ENCODE measurements around the gene CCDC106. TPM values are rescaled to one million over a fixed set of nuclear protein-coding genes. Genes with fewer than 3 reads are reported as not detected.

Gene CCDC106
- total RNA-seq, 3 donors from 2014 or later (not counting 1 experiment from before 2014, with no cell fraction given), result 2.0 to 3.2 (median 3.2) TPM

GRCh38 chr19:55667511-55667910, 19.5 kb downstream of the CCDC106 start:
- Mint-ChIP-seq H3K36me3 (no peaks in the 10 kb centered on the region), H3K27me3 (ENCODE audit: low read depth in 2 of 2) (no peaks in the 10 kb centered on the region), H3K9me3 (no peaks in the 10 kb centered on the region), H3K4me3 (no peak overlapping the region), H3K4me1 (peaks cover 12 to 37% of the 10 kb centered on the region in 2 donors), H3K27ac (no peak overlapping the region)
- Histone ChIP-seq H3K4me1 (ENCODE audit: control insufficient read depth, insufficient read depth, low read length) (peaks cover 9% of the 10 kb centered on the region), H3K27me3 (ENCODE audit: control insufficient read depth, insufficient read depth, low read length) (no peaks in the 10 kb centered on the region), H3K4me3 (ENCODE audit: low read length) (no peak overlapping the region), H3K36me3 (ENCODE audit: control insufficient read depth, insufficient read depth, low read length) (peaks cover 74% of the 10 kb centered on the region), H3K27ac (ENCODE audit: low read length) (no peak overlapping the region), H3K9me3 (ENCODE audit: control insufficient read depth, insufficient read depth, low read length) (no peaks in the 10 kb centered on the region)
- no peak for ATAC-seq
- DNase-seq, result no peak
- TF ChIP-seq CTCF (IDR thresholded peaks at IDR 0.05), result no peak
- WGBS (ENCODE audit: insufficient coverage), result 95% methylated on average over 12 of the region's 12 CpGs
- intact Hi-C loops (cut with micrococcal nuclease), result no loop called here

GRCh38 chr19:55667958-55668357, 19.9 kb downstream of the CCDC106 start:
- H3K4me1 Mint-ChIP-seq, result peaks cover 12 to 33% of the 10 kb centered on the region in 2 donors
- no peak overlapping the region for H3K4me3 ChIP-seq (ENCODE audit: low read length)
- no peaks in the 10 kb centered on the region for H3K27me3 ChIP-seq (ENCODE audit: control insufficient read depth, insufficient read depth, low read length)
- no peaks in the 10 kb centered on the region for H3K9me3 Mint-ChIP-seq
- no peak for TF ChIP-seq CTCF (IDR thresholded peaks at IDR 0.05)
- no peak overlapping the region for H3K27ac Mint-ChIP-seq
- no peak overlapping the region for H3K27ac ChIP-seq (ENCODE audit: low read length)
- ATAC-seq (no peak), DNase-seq (no peak)
- H3K9me3 ChIP-seq (ENCODE audit: control insufficient read depth, insufficient read depth, low read length), result no peaks in the 10 kb centered on the region
- H3K4me1 ChIP-seq (ENCODE audit: control insufficient read depth, insufficient read depth, low read length), result peaks cover 9% of the 10 kb centered on the region
- peaks cover 69% of the 10 kb centered on the region for H3K36me3 ChIP-seq (ENCODE audit: control insufficient read depth, insufficient read depth, low read length)
- no peaks in the 10 kb centered on the region for H3K36me3 Mint-ChIP-seq
- 91% methylated on average over 11 of the region's 11 CpGs for WGBS (ENCODE audit: insufficient coverage)
- H3K27me3 Mint-ChIP-seq (ENCODE audit: low read depth in 2 of 2), result no peaks in the 10 kb centered on the region
- intact Hi-C loops (cut with micrococcal nuclease), result no loop called here
- H3K4me3 Mint-ChIP-seq, result no peak overlapping the region

- DNase-seq (no peak), ATAC-seq (no peak)
- Histone ChIP-seq H3K9me3 (ENCODE audit: control insufficient read depth, insufficient read depth, low read length) (no peaks in the 10 kb centered on the region), H3K36me3 (ENCODE audit: control insufficient read depth, insufficient read depth, low read length) (peaks cover 66% of the 10 kb centered on the region), H3K4me3 (ENCODE audit: low read length) (no peak overlapping the region), H3K27ac (ENCODE audit: low read length) (no peak overlapping the region), H3K4me1 (ENCODE audit: control insufficient read depth, insufficient read depth, low read length) (peaks cover 9% of the 10 kb centered on the region), H3K27me3 (ENCODE audit: control insufficient read depth, insufficient read depth, low read length) (no peaks in the 10 kb centered on the region)
- H3K9me3 Mint-ChIP-seq, result no peaks in the 10 kb centered on the region
- intact Hi-C loops (cut with micrococcal nuclease), result no loop called here
- no peak overlapping the region for H3K4me3 Mint-ChIP-seq
- no peak for TF ChIP-seq CTCF (IDR thresholded peaks at IDR 0.05)
- no peak overlapping the region for H3K27ac Mint-ChIP-seq
- 94% methylated on average over 29 of the region's 30 CpGs for WGBS (ENCODE audit: insufficient coverage)
- no peaks in the 10 kb centered on the region for H3K36me3 Mint-ChIP-seq
- H3K4me1 Mint-ChIP-seq, result peaks cover 17 to 26% of the 10 kb centered on the region in 2 donors
- no peaks in the 10 kb centered on the region for H3K27me3 Mint-ChIP-seq (ENCODE audit: low read depth in 2 of 2)
Measured at GRCh38 chr19:55668603-55669348, 20.8 kb downstream of the CCDC106 start.
